HCT116 (cell line): ENCODE data around the gene SLC6A7.

ENCODE experiments used
- CTCF ChIP-seq, 3 experiments: fragments of 200-600 bp in 1 of 3; sonication (generic) in 1 of 3; IDR thresholded peaks in 2 of 3; conservative IDR thresholded peaks in 1 of 3; 2 replicates each; pipeline ENCODE4 v1.5.1; 2012 to 2017; ENCODE audit warnings: low read depth in 2 of 3, low read length in 2 of 3, antibody characterized with exemption in 1 of 3, borderline replicate concordance in 1 of 3, control low read depth in 1 of 3, mild to moderate bottlenecking in 1 of 3, mixed read lengths in 1 of 3, mixed run types in 1 of 3, moderate library complexity in 1 of 3; ENCODE audit not compliant: insufficient read depth in 1 of 3
- EZH2phosphoT487 ChIP-seq: fragments of 200-600 bp; IDR thresholded peaks from 2 replicates; pipeline ENCODE4 v1.6.1; 2018; ENCODE audit warnings: antibody characterized with exemption, borderline replicate concordance
- POLR2A ChIP-seq: IDR thresholded peaks from 2 replicates; pipeline ENCODE4 v1.7.0; 2011; ENCODE audit warnings: borderline replicate concordance; ENCODE audit not compliant: insufficient read depth, insufficient read length; ENCODE audit errors: extremely low read depth
- POLR2AphosphoS5 ChIP-seq: IDR thresholded peaks from 2 replicates; pipeline ENCODE4 v1.6.1; 2011; ENCODE audit warnings: mild to moderate bottlenecking, low read depth, low read length, moderate library complexity
- RAD21 ChIP-seq: IDR thresholded peaks from 2 replicates; pipeline ENCODE4 v1.6.1; 2012; ENCODE audit warnings: low read depth, mild to moderate bottlenecking
- SIN3A ChIP-seq: IDR thresholded peaks from 2 replicates; pipeline ENCODE4 v1.6.1; 2012; ENCODE audit warnings: low read depth
- SP1 ChIP-seq: IDR thresholded peaks from 2 replicates; pipeline ENCODE4 v1.6.1; 2012; ENCODE audit warnings: low read depth
- SRF ChIP-seq: IDR thresholded peaks from 2 replicates; pipeline ENCODE4 v1.6.1; 2012; ENCODE audit warnings: low read depth
- YY1 ChIP-seq: IDR thresholded peaks from 2 replicates; pipeline ENCODE4 v1.6.1; 2011; ENCODE audit warnings: low read length, low read depth, moderate library complexity, mild to moderate bottlenecking; ENCODE audit not compliant: insufficient replicate concordance; ENCODE audit errors: extremely low read depth

GRCh38 chr5:150245808-150246207, 55.9 kb downstream of the SLC6A7 start:
- TF ChIP-seq RAD21 (no peak), POLR2AphosphoS5 (no peak), EZH2phosphoT487 (no peak), POLR2A (no peak), SRF (no peak), CTCF (IDR thresholded peaks at IDR 0.05 in 2 of 3, conservative IDR thresholded peaks at IDR 0.05 in 1 of 3; ENCODE audit: borderline replicate concordance in 1 of 3, insufficient read depth in 1 of 3, low read depth in 2 of 3, low read length in 2 of 3) (no peak), SIN3A (no peak), SP1 (no peak), YY1 (no peak)
